AG04450 (cell line): ENCODE results near the gene ST6GAL1. TPM values are rescaled to one million over a fixed set of nuclear protein-coding genes. Genes with fewer than 3 reads are reported as not detected.

Experiments used
- CTCF ChIA-PET: fragments of 300-600, 350-600 bp; formaldehyde crosslinking; extraction: SDS; loops from one replicate; lab custom pipeline; 2022; ENCODE audit warnings: antibody characterized with exemption, inconsistent platforms; lab: Charles Lee
- POLR2A ChIA-PET: fragments of 350-600 bp; formaldehyde crosslinking; extraction: SDS; loops from one replicate; lab custom pipeline; 2021; ENCODE audit warnings: antibody characterized with exemption, inconsistent platforms; lab: Yijun Ruan, JAX
- DNase-seq: peaks from one replicate; pipeline ENCODE4 v3.0.0-alpha.2; 2011; ENCODE audit warnings: low read depth, low spot score
- H3K27ac ChIP-seq: one replicate; pipeline ENCODE4 v1.5.1; 2012; ENCODE audit warnings: low read depth, low read length, control low read depth
- H3K27me3 ChIP-seq: one replicate; pipeline ENCODE4 v1.6.0; 2012; ENCODE audit warnings: low read length; ENCODE audit not compliant: control insufficient read depth, insufficient read depth
- H3K4me3 ChIP-seq: 2 replicates; pipeline ENCODE4 v1.5.1; 2011; ENCODE audit warnings: mild to moderate bottlenecking, low read depth, low read length, control low read depth
- H3K9me3 ChIP-seq: 2 replicates; pipeline ENCODE4 v1.5.1; 2012; ENCODE audit warnings: low read length; ENCODE audit not compliant: control insufficient read depth, insufficient read depth
- polyA plus RNA-seq: library from polyadenylated mRNA; depleted of rRNA; stranded (reverse); fragments of >200 nt; gene quantifications from 2 replicates; pipeline ENCODE4 v1.2.3, GENCODE V29; 2011
- TF ChIP-seq, protein P1 (sequence below): IDR thresholded peaks from 2 replicates; pipeline ENCODE4 v1.5.1; 2011; ENCODE audit warnings: low read depth, low read length, control low read depth, inconsistent platforms

Gene ST6GAL1
- polyA plus RNA-seq, 1 experiment, result 11.8 TPM

GRCh38 chr3:186986816-186987215 lies 56.5 kb downstream of the ST6GAL1 start:
- no peak overlapping the region for H3K27ac ChIP-seq
- POLR2A ChIA-PET, result no interaction called here
- no peak overlapping the region for H3K4me3 ChIP-seq
- CTCF ChIA-PET, result no interaction called here
- DNase-seq, result no peak
- TF ChIP-seq, protein P1, sequence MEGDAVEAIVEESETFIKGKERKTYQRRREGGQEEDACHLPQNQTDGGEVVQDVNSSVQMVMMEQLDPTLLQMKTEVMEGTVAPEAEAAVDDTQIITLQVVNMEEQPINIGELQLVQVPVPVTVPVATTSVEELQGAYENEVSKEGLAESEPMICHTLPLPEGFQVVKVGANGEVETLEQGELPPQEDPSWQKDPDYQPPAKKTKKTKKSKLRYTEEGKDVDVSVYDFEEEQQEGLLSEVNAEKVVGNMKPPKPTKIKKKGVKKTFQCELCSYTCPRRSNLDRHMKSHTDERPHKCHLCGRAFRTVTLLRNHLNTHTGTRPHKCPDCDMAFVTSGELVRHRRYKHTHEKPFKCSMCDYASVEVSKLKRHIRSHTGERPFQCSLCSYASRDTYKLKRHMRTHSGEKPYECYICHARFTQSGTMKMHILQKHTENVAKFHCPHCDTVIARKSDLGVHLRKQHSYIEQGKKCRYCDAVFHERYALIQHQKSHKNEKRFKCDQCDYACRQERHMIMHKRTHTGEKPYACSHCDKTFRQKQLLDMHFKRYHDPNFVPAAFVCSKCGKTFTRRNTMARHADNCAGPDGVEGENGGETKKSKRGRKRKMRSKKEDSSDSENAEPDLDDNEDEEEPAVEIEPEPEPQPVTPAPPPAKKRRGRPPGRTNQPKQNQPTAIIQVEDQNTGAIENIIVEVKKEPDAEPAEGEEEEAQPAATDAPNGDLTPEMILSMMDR, result no peak
- no peaks in the 10 kb centered on the region for H3K9me3 ChIP-seq
- no peaks in the 10 kb centered on the region for H3K27me3 ChIP-seq

- TF ChIP-seq, protein P1, result no peak
- ChIA-PET POLR2A (no interaction called here), CTCF (no interaction called here)
- H3K4me3 ChIP-seq, result no peak overlapping the region
- no peaks in the 10 kb centered on the region for H3K9me3 ChIP-seq
- DNase-seq, result no peak
- no peaks in the 10 kb centered on the region for H3K27me3 ChIP-seq
- no peak overlapping the region for H3K27ac ChIP-seq
Observed at GRCh38 chr3:186988806-186989205, 58.5 kb downstream of the ST6GAL1 start.

DNA sequence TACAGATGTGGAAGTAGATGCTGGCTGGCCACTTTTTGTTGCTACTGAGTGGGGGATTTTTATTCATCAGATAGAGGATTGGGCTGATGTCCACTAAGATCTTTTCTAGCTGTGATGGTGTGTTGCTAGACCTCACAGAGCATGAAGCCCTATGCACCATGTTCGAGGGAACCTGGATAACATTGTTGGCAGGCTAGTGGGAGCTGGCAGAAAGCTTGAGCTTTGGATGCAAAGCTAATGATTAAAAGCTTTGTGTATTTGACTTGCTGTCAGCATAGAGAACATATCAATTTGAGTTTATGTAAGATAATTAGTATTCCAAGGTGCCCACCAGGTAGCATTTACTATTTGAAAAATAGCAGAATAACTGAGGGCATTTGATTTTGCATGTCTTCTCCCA lies 59.1 kb downstream of the ST6GAL1 start:
- no peaks in the 10 kb centered on the region for H3K9me3 ChIP-seq
- DNase-seq, result no peak
- H3K27ac ChIP-seq, result no peak overlapping the region
- POLR2A ChIA-PET, result no interaction called here
- no peaks in the 10 kb centered on the region for H3K27me3 ChIP-seq
- no peak overlapping the region for H3K4me3 ChIP-seq
- TF ChIP-seq, protein P1, result no peak
- CTCF ChIA-PET, result interaction anchor here (0.7 to 1.1 kb wide), 2 partner anchors 140 to 1045 kb away, joined by 3 to 4 read pairs; no protein-coding TSS in a partner anchor

- ChIA-PET POLR2A (no interaction called here), CTCF (interaction anchor here (0.7 to 1.1 kb wide), 3 partner anchors 123 to 1046 kb away, joined by 3 to 4 read pairs (median 3); no protein-coding TSS in a partner anchor)
- no peak overlapping the region for H3K27ac ChIP-seq
- H3K9me3 ChIP-seq, result no peaks in the 10 kb centered on the region
- H3K27me3 ChIP-seq, result no peaks in the 10 kb centered on the region
- TF ChIP-seq, protein P1, result no peak
- no peak overlapping the region for H3K4me3 ChIP-seq
- DNase-seq, result no peak
Observed at GRCh38 chr3:186990277-186990676, 60.0 kb downstream of the ST6GAL1 start.

GRCh38 chr3:186990878-186991308 lies 60.6 kb downstream of the ST6GAL1 start:
- CTCF ChIA-PET, result interaction anchor here (1.0 kb wide), 1 partner anchor 122 kb away, joined by 3 read pairs; no protein-coding TSS in a partner anchor
- no peak for DNase-seq
- POLR2A ChIA-PET, result no interaction called here

More at GRCh38 chr3:186990878-186991308, 60.6 kb downstream of the ST6GAL1 start:
- Histone ChIP-seq H3K9me3 (no peaks in the 10 kb centered on the region), H3K27me3 (no peaks in the 10 kb centered on the region), H3K27ac (no peak overlapping the region), H3K4me3 (no peak overlapping the region)
- TF ChIP-seq, protein P1, result no peak
